ENCODE results near the gene RPS6KA2.

DNA sequence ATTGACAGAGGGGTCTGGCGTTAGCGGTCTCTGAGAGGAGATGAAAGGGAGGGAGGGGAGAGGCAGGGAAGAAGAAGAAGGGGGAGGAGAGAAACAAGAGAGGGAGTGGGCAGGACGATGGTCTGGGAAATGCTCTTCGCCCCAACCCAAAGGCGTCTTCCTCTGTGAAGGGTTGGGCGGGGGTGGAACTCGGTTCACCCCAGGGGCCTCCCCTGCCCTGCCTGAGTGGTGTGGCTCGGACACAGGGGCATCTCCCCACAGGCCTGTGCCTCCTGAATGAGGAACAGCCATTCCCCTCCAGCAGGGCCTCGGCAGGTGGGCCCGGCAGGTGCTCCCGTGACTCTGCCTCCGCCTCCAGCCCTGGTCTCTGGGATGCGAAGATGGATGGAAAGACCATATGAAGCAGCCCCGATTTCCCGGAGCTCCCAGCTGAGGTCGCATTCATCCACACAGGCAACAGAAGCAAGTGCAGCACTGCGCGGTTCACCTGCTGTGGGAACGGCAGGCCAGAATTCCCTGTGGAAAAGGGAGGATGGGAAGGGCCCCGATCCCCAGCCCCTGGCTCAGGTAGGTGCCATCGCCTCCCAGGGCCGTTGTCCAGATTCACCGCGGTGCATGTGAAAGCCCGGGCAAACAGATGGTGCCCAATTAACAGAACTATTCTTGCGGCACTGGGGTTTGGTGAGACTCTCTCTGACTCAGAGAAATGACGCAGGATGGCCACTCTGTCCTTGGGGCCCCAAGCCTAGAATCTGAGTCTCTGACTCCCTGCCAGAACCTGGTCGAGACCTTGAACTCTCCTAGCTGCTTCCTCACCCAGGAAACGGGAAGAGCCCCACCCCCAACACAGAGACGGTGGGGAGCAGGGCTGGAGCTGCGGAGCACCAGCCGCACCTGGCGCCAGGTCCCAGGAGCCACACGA, 29.4 kb upstream of the RPS6KA2 start:
- TF ChIP-seq POLR2AphosphoS5 (IDR thresholded peaks at IDR 0.05; ENCODE audit: borderline replicate concordance, low read depth, low read length) (no peak), FOXP2 (optimal IDR thresholded peaks at IDR 0.05; ENCODE audit: control extremely low read depth, extremely low read length, insufficient read depth) (no peak)

Data from SK-N-MC (cell line).